IPS DF 19.7 (cell line): ENCODE measurements around the gene SPCS1.
"Not testable (repeated sequence)": the region's sequence is repeated elsewhere in the genome, so short reads cannot be mapped to it uniquely, and the experiment has no call there.

ENCODE experiments used
- DNase-seq: peaks from one replicate; pipeline ENCODE4 v3.0.0-alpha.2; 2013; ENCODE audit warnings: low read depth, low spot score

Gene SPCS1

DNA sequence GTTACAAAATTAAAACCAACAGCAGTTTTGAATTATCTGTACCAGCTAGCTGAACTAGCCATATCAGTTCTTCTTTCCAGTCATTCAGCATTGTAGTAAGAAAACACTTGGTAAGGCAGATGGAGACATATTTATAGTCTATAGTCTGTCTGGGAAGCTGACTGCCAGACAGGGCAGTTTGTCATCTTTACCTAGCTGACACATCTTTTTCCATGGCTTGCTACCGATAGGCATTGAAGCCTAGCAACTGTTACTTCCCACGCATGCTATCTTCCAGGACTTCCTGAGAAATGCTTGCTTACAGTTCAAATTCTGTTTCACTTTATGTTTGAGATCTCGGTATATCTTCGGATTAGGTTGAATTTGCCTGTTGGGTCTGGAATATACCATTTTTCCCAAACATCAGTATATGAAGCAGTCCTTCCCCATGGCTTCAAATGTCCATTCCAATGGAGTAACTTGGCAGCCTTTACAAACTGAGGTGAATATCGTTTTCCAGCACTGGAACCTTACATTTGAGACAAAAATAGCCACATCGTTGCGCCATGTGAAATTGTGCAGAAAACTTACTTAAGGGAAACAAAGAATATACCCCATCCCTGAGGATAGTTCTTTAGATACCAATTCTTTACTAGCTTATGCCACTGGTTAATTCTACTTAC is 11.2 kb upstream of the SPCS1 start:
- no peak for DNase-seq

GRCh38 chr3:52695798-52696671 is 9.9 kb upstream of the SPCS1 start:
- no peak for DNase-seq

- DNase-seq = no peak
These were observed 8.9 kb upstream of the SPCS1 start for GRCh38 chr3:52696830-52697631.

DNA sequence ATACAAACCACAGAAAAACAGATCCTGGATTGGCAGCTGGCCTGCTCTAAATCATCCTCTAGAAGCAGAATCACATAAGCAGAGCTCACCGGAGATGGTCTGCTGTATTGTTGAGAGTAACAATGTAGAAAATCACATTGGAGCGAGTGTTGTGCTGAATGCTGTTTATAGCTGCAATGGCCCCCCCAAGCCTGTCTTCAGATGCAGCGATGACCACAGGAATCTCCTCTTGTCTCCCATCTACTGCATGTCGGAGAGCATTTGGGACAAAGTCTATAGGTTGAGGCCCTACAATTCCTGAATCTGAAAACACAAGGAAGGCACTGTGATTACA is 8.3 kb upstream of the SPCS1 start:
- no peak for DNase-seq

DNA sequence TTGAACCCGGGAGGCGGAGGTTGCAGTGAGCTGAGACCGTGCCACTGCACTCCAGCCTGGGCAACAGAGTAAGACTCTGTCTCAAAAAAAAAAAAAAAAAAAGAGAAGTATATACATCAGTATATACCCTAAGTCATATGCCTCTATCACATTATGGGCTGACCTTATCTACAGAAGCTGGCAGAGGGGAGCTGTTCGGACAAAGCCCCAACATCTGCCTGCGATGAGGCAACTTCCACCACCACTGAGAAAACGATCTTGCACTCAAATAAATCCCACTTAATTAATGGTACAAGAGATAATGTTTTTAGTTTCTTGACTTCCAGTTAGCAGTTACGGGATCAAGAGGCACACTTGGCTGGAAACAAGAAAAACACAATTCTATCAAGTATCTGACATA is 2.6 kb upstream of the SPCS1 start:
- DNase-seq = no peak

DNA sequence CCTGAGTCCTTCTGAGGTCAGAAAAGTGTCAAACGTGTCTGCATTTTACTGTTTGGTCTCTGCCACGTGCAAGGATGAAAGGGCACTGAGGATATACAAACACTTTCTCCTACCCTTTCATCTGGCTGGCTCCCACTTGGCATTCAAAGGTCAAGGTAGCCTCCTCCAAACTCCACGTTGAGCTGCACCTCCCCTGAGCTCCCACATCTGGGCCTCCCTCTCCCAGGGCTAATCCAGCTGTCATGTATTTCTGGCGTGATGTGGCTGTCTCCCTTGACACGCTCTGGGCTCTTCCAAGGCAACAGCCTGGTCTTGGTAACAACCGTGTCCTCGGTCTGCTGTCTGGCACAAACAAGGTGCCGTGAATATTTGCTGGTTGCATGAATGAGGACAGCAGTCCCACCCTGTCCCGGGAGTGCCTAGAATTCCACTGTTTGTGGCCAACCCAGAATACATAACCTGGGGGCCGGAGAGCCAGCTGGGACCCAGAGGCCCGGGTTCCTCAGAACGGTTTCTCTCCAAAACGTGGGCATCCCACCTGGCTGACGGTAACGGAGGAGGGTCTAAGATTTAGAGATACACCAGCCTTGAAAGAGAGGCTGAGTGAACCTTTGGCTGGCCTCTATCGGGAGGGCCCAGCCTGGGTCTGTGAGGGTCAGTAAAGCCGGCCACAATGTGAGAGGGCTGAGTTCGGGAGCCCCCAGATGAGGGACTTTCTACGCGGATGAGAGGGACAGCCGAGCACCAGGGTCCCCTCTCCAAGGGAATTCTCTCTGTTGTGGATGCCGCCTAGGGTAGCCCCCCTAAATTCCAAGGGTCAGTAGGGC is 1.1 kb upstream of the SPCS1 start:
- DNase-seq = no peak

- no peak for DNase-seq
These were observed 543 bp upstream of the SPCS1 start for GRCh38 chr3:52705438-52705687.

GRCh38 chr3:52707585-52707984 is 1.7 kb downstream of the SPCS1 start:
- DNase-seq = no peak

DNA sequence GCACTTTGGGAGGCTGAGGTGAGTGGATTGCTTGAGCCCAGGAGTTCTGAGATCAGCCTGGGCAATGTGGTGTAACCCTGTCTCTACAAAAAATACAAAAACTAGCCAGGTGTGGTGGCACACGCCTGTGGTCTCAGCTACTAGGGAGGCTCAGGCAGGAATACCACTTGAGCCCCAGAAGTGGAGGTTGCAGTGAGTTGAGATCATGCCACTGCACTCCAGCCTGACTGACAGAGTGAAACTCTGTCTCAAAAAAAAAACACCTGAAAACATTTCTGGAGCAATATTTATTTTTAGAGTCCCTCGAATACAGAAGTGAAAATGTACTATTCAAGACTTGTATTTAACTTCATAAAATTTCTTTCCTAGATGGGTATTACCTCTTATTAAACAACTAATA is 4.6 kb downstream of the SPCS1 start:
- DNase-seq = no peak

- DNase-seq = no peak
These were observed 6.6 kb downstream of the SPCS1 start for GRCh38 chr3:52712291-52713212.

- DNase-seq = peak; percentile 86
These were observed 8.7 kb downstream of the SPCS1 start for GRCh38 chr3:52714335-52715302.

GRCh38 chr3:52715714-52716305 is 9.9 kb downstream of the SPCS1 start:
- DNase-seq = no peak

DNA sequence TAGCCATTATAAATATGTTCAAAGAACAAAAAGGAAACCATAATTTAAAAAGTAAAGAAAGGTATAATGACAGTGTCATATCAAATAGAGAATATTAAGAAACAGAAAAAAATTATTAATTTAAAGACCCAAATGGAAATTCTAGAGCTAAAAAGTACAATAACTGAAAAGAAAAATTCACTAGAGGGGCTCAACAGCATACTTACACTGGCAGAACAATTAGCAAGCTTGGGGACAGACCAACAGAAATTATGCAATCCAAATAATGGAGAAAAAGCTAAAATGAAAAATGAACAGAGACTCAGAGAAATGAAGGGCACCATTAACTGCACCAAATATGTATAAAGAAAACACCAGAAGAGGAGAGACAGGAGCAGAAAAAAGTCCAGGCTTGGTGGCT is 13.7 kb downstream of the SPCS1 start:
- DNase-seq = no peak

DNA sequence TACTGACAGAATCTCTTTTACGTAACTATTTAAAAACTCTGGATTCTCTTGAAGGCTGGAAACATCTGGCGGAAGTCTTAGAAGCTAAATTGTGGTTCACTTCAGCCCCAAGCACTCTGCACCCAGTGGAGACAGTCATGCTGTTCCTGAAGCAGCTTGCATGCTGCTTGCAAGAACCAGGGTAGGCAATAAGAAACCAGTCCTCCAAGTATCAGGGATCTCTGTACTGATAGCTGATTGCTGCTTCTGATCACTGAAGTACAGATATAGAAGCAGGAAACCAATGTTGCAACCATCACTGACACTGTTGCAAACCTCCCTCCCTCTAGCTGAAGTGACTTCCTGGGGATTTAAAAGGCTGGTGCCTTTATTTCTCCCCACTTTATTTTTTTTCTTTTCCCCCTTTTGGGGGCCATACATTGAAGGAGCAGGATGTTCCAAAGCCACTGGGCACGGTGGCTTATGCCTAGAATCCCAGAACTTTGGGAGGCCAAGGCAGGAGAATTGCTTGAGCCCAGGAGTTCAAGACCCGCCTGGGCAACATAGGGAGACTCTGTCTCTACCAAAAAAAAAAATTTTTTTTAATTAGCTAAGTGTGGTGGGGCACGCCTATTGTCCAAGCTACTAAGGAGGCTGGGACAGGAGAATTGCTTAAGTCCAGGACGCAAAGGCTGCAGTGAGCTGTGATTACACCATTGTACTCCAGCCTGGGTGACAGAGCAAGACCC is 15.3 kb downstream of the SPCS1 start:
- no peak for DNase-seq

DNA sequence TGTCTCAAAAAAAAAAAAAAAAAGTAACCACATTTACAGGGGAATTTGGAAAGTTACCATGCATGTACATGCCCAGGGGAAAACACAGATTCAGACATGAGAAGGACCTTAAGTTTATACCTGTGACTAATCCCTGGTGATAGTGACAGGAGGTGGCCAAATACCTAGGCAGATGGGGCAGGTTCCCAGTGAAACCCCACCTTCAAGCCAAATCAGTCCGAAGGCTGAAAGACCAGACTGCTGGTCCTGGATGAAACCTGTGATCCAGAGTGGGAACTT is 15.8 kb downstream of the SPCS1 start:
- DNase-seq = no peak

DNA sequence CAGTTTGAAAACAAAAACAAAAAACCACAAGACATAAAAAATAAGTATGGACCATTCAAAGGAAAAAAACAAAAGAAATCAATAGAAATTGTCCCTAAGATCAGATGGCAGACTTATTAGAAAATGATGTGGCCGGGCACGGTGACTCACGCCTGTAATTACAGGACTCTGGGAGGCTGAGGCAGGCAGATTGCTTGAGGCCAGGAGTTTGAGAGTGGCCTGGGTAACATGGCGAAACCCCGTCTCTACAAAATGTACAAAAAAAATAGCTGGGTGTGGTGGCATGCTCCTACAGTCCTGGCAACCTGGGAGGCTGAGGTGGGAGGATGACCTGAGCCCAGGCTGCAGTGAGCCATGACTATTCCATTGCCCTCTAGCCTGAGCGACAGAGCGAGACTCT is 16.6 kb downstream of the SPCS1 start:
- no peak for DNase-seq

DNA sequence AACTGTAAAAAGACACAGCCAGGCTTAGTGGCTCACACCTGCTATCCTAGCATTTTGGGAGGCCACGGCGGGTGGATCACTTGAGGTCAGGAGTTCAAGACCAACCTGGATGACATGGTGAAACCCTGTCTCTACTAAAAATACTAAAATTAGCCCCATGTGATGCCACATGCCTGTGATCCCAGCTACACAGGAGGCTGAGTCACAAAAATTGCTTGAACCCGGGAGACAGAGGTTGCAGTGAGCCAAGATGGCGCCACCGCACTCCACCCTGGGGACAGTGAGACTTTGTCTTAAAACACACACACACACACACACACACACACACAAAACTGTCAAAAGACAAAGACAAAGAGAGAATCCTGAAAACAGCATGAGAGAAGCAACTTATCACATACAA is 18.0 kb downstream of the SPCS1 start:
- DNase-seq = no peak

DNA sequence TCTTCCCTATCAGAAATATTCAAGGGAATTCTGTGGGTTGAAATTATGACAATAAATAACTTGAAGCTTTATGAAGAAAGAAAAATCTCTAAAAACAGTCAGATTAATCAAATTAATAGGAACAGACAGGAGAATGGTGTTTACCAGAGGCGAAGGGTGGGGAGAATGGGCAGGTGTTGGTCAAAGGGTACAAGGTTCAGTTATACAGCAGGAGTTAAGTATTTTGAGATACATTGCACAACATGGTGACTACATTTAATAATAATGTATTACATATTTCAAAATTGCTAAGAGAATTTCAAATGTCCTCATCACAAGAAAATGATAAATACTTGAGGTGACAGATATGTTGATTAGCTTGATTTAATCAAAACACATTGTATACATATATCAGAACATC is 18.6 kb downstream of the SPCS1 start:
- no peak for DNase-seq

GRCh38 chr3:52728753-52729152 is 22.8 kb downstream of the SPCS1 start:
- DNase-seq = not testable (repeated sequence)
